GM23338 (cell line): Measurements from ENCODE around the gene DPT. TPM values are rescaled to one million over a fixed set of nuclear protein-coding genes. Genes with fewer than 3 reads are reported as not detected.

Experiments used
- ATAC-seq: fragments of 200-7000 bp; cut with Tn5 transposase; 3 replicates; pipeline ENCODE4 v1.9.1; 2020
- DNase-seq: peaks from one replicate; pipeline ENCODE4 v3.0.0-alpha.2; 2015; ENCODE audit warnings: low spot score
- H2AFZ ChIP-seq: fragments of 200-600 bp; sonication (generic); 2 replicates; pipeline ENCODE4 v1.8.0; 2016; ENCODE audit warnings: antibody characterized with exemption, mild to moderate bottlenecking, moderate library complexity
- H3F3A ChIP-seq: fragments of 200-600 bp; sonication (generic); replicated peaks from 2 replicates; pipeline ENCODE4 v1.8.0; 2017; ENCODE audit warnings: antibody characterized with exemption, mixed run types, low read depth
- H3K27ac ChIP-seq: fragments of 200-600 bp; sonication (generic); 2 replicates; pipeline ENCODE4 v1.6.1; 2016; ENCODE audit warnings: low read depth
- H3K27me3 ChIP-seq: fragments of 200-600 bp; sonication (generic); 2 replicates; pipeline ENCODE4 v1.8.0; 2016; ENCODE audit warnings: mild to moderate bottlenecking, mixed run types, moderate library complexity; ENCODE audit not compliant: insufficient read depth
- H3K36me3 ChIP-seq: fragments of 200-600 bp; sonication (generic); 2 replicates; pipeline ENCODE4 v1.8.0; 2016; ENCODE audit warnings: mild to moderate bottlenecking; ENCODE audit not compliant: insufficient read depth
- H3K4me1 ChIP-seq: fragments of 200-600 bp; sonication (generic); 2 replicates; pipeline ENCODE4 v1.8.0; 2016; ENCODE audit warnings: mild to moderate bottlenecking, moderate library complexity; ENCODE audit not compliant: insufficient read depth
- H3K4me2 ChIP-seq: fragments of 200-600 bp; sonication (generic); 2 replicates; pipeline ENCODE4 v1.7.1; 2017; ENCODE audit warnings: mixed run types
- H3K4me3 ChIP-seq: fragments of 200-600 bp; sonication (generic); 2 replicates; pipeline ENCODE4 v1.6.1; 2016; ENCODE audit warnings: mixed run types
- H3K79me2 ChIP-seq: fragments of 200-600 bp; sonication (generic); replicated peaks from 2 replicates; pipeline ENCODE4 v1.8.0; 2017; ENCODE audit warnings: mild to moderate bottlenecking; ENCODE audit not compliant: insufficient read depth
- H3K9me2 ChIP-seq: fragments of 200-600 bp; sonication (generic); 2 replicates; pipeline ENCODE4 v1.8.0; 2017; ENCODE audit not compliant: insufficient read depth
- H4K20me1 ChIP-seq: fragments of 200-600 bp; sonication (generic); replicated peaks from 2 replicates; pipeline ENCODE4 v1.8.0; 2017; ENCODE audit warnings: mild to moderate bottlenecking; ENCODE audit not compliant: insufficient read depth
- H3K27ac Mint-ChIP-seq: 2 replicates; pipeline ENCODE4 v1.8.0; 2020; ENCODE audit warnings: inconsistent platforms, mild to moderate bottlenecking, moderate library complexity, mixed read lengths
- H3K27me3 Mint-ChIP-seq: 3 replicates; pipeline ENCODE4 v1.8.0; 2022; ENCODE audit warnings: low read depth, mild to moderate bottlenecking, moderate library complexity, mixed read lengths, inconsistent platforms; ENCODE audit not compliant: insufficient read depth, poor library complexity
- H3K36me3 Mint-ChIP-seq: 3 replicates; pipeline ENCODE4 v1.8.0; 2021; ENCODE audit warnings: low read depth, mild to moderate bottlenecking, inconsistent platforms, moderate library complexity, mixed read lengths
- H3K4me1 Mint-ChIP-seq: 3 replicates; pipeline ENCODE4 v1.8.0; 2020; ENCODE audit warnings: mild to moderate bottlenecking, inconsistent platforms, mixed read lengths
- H3K4me3 Mint-ChIP-seq: 3 replicates; pipeline ENCODE4 v1.8.0; 2021; ENCODE audit warnings: moderate library complexity, mild to moderate bottlenecking, inconsistent platforms, mixed read lengths
- H3K9me3 Mint-ChIP-seq: 3 replicates; pipeline ENCODE4 v1.8.0; 2020; ENCODE audit warnings: moderate library complexity, mild to moderate bottlenecking, inconsistent platforms, mixed read lengths
- CREB1 ChIP-seq: fragments of 250-450 bp; sonication (Bioruptor Pico); IDR thresholded peaks from 2 replicates; pipeline ENCODE4 v1.5.0; 2020; ENCODE audit warnings: low read depth, mild to moderate bottlenecking, moderate library complexity
- CTCF ChIP-seq, 2 experiments: fragments of 200-600 bp in 1 of 2; sonication (generic) in 1 of 2; conservative IDR thresholded peaks; 2 replicates each; pipeline versions ENCODE4 v1.5.1 to v1.6.1; 2016 to 2017; ENCODE audit warnings: antibody characterized with exemption in 2 of 2, low read depth in 2 of 2, mild to moderate bottlenecking in 2 of 2, moderate library complexity in 1 of 2
- ETS1 ChIP-seq: IDR thresholded peaks from 2 replicates; pipeline ENCODE4 v1.6.1; 2016; ENCODE audit warnings: antibody characterized with exemption
- EZH2 ChIP-seq: fragments of 200-600 bp; sonication (generic); IDR thresholded peaks from one replicate; pipeline ENCODE4 v1.8.0; 2017; ENCODE audit warnings: antibody characterized with exemption, mild to moderate bottlenecking, low read depth; ENCODE audit not compliant: unreplicated experiment
- JUNB ChIP-seq: IDR thresholded peaks from one replicate; pipeline ENCODE4 v1.6.1; 2016; ENCODE audit warnings: antibody characterized with exemption; ENCODE audit not compliant: unreplicated experiment
- NANOG ChIP-seq: IDR thresholded peaks from 2 replicates; pipeline ENCODE4 v1.6.1; 2016; ENCODE audit warnings: antibody characterized with exemption, borderline replicate concordance
- POLR2AphosphoS5 ChIP-seq: IDR thresholded peaks from 2 replicates; pipeline ENCODE4 v1.6.1; 2016; ENCODE audit warnings: antibody characterized with exemption, low read depth
- REST ChIP-seq: IDR thresholded peaks from one replicate; pipeline ENCODE4 v1.6.1; 2018; ENCODE audit warnings: antibody characterized with exemption; ENCODE audit not compliant: unreplicated experiment
- STAT1 ChIP-seq: IDR thresholded peaks from one replicate; pipeline ENCODE4 v1.6.1; 2016; ENCODE audit warnings: antibody characterized with exemption; ENCODE audit not compliant: unreplicated experiment
- ZNF114 ChIP-seq: fragments of 250-450 bp; sonication (Bioruptor Pico); IDR thresholded peaks from 2 replicates; pipeline ENCODE4 v1.5.0; 2020; ENCODE audit warnings: mild to moderate bottlenecking, moderate library complexity
- ZNF331 ChIP-seq: fragments of 250-450 bp; sonication (Bioruptor Pico); IDR thresholded peaks from 2 replicates; pipeline ENCODE4 v1.5.0; 2020; ENCODE audit warnings: low read depth, mild to moderate bottlenecking, moderate library complexity
- polyA plus RNA-seq: library from polyadenylated mRNA; unstranded; fragments of >200 nt; fragmentation: Nextera tagmentation; extraction: Ambion mirVana; gene quantifications from 2 replicates; pipeline ENCODE4 v1.2.1, GENCODE V29; 2016
- total RNA-seq: library from RNA; depleted of rRNA; stranded (reverse); fragments of >200 nt; shearing (Covaris generic); gene quantifications from 2 replicates; pipeline ENCODE4 v1.2.3, GENCODE V29; 2014

The DPT gene
- total and polyA plus RNA-seq, 2 experiments from 2014 or later = not detected

- Histone ChIP-seq H3K79me2 (no peaks in the 10 kb centered on the region), H3K4me1 (no peaks in the 10 kb centered on the region), H2AFZ (no peak overlapping the region), H3K36me3 (no peaks in the 10 kb centered on the region), H3K4me3 (no peak overlapping the region), H3K27ac (no peak overlapping the region), H3F3A (no peaks in the 10 kb centered on the region), H3K4me2 (no peak overlapping the region), H3K9me2 (no peaks in the 10 kb centered on the region), H3K27me3 (no peaks in the 10 kb centered on the region), H4K20me1 (no peaks in the 10 kb centered on the region)
- Mint-ChIP-seq H3K36me3 (no peaks in the 10 kb centered on the region), H3K9me3 (no peaks in the 10 kb centered on the region), H3K4me1 (no peaks in the 10 kb centered on the region), H3K4me3 (no peak overlapping the region), H3K27me3 (peaks cover 4% of the 10 kb centered on the region), H3K27ac (peak overlapping the region; percentile 17; the same call in 1 of the 2 replicates)
- DNase-seq (no peak), ATAC-seq (no peak)
- no peak for TF ChIP-seq ETS1
- TF ChIP-seq CREB1 = no peak
- TF ChIP-seq STAT1 = no peak
- no peak for TF ChIP-seq ZNF331 (CRISPR knock-in tag)
- TF ChIP-seq REST = no peak
Observed at GRCh38 chr1:168760241-168760640, 31.2 kb upstream of the DPT start.

GRCh38 chr1:168759077-168759476, 30.1 kb upstream of the DPT start:
- Mint-ChIP-seq H3K27me3 (peaks cover 2% of the 10 kb centered on the region), H3K4me1 (no peaks in the 10 kb centered on the region), H3K36me3 (no peaks in the 10 kb centered on the region), H3K9me3 (no peaks in the 10 kb centered on the region), H3K27ac (no peak overlapping the region), H3K4me3 (no peak overlapping the region)
- Histone ChIP-seq H3K36me3 (no peaks in the 10 kb centered on the region), H3K9me2 (no peaks in the 10 kb centered on the region), H3F3A (no peaks in the 10 kb centered on the region), H3K4me2 (no peak overlapping the region), H3K79me2 (no peaks in the 10 kb centered on the region), H3K27ac (no peak overlapping the region), H3K27me3 (no peaks in the 10 kb centered on the region), H4K20me1 (no peaks in the 10 kb centered on the region), H2AFZ (no peak overlapping the region), H3K4me3 (no peak overlapping the region), H3K4me1 (no peaks in the 10 kb centered on the region)
- DNase-seq (no peak), ATAC-seq (no peak)
- TF ChIP-seq POLR2AphosphoS5 (no peak), ZNF331 (CRISPR knock-in tag) (no peak), REST (no peak), CREB1 (no peak), STAT1 (no peak), CTCF (conservative IDR thresholded peaks at IDR 0.05; ENCODE audit: low read depth in 2 of 2) (no peak), NANOG (no peak), JUNB (no peak), ZNF114 (no peak), EZH2 (no peak)
